GM12878 (cell line): ENCODE measurements around the gene STAT4. TPM values are rescaled to one million over a fixed set of nuclear protein-coding genes. Genes with fewer than 3 reads are reported as not detected.

ENCODE experiments used
- ATAC-seq: fragments of 200-7000 bp; cut with Tn5 transposase; 3 replicates; pipeline ENCODE4 v1.9.1; 2020; ENCODE audit warnings: mild to moderate bottlenecking, moderate library complexity
- BruUV-seq: library from RNA; stranded (reverse); fragments of 400-500 nt; replicated peaks from 2 replicates; lab custom pipeline; 2021; lab: Mats Ljungman, UMichigan
- CTCF ChIA-PET: fragments of 300-600 bp; sonication (Branson Sonifier 250); formaldehyde crosslinking; extraction: SDS; loops from one replicate; lab custom pipeline; 2021; ENCODE audit warnings: inconsistent platforms; lab: Yijun Ruan, JAX
- POLR2A ChIA-PET: fragments of 350-600 bp; formaldehyde crosslinking; extraction: SDS; loops from one replicate; lab custom pipeline; 2021; ENCODE audit warnings: inconsistent platforms; lab: Charles Lee
- RAD21 ChIA-PET: fragments of 300-600 bp; sonication (Branson Sonifier 250); formaldehyde crosslinking; loops from one replicate; lab custom pipeline; 2023; ENCODE audit warnings: antibody characterized with exemption; ENCODE audit not compliant: unreplicated experiment; lab: Charles Lee
- SMC1A ChIA-PET: fragments of 300-600 bp; sonication (Branson Sonifier 250); formaldehyde crosslinking; loops from one replicate; lab custom pipeline; 2023; ENCODE audit not compliant: unreplicated experiment, uncharacterized antibody; lab: Charles Lee
- DNase-seq: peaks from one replicate; pipeline ENCODE4 v3.0.0-alpha.2; 2011; ENCODE audit warnings: low read depth, low spot score
- FAIRE-seq: peaks from 3 replicates; lab custom pipeline; 2011; peaks lifted over from hg19 to GRCh38; lab: Jason Lieb, UNC
- H2AFZ ChIP-seq: 2 replicates; pipeline ENCODE4 v1.6.0; 2011; ENCODE audit warnings: low read depth, low read length, control low read depth; ENCODE audit not compliant: control insufficient read depth
- H3K27ac ChIP-seq: 2 replicates; pipeline ENCODE4 v1.5.1; 2011; ENCODE audit warnings: control low read depth; ENCODE audit not compliant: control insufficient read depth, insufficient read depth
- H3K27me3 ChIP-seq, 2 experiments: replicated peaks in 1 of 2; 2 replicates each; pipeline versions ENCODE4 v1.6.0 to v1.6.1; 2011; ENCODE audit warnings: low read length in 1 of 2; ENCODE audit not compliant: control insufficient read depth in 2 of 2, insufficient read depth in 2 of 2
- H3K36me3 ChIP-seq, 2 experiments: 2 replicates each; pipeline ENCODE4 v1.5.1; 2011; ENCODE audit warnings: low read length in 1 of 2; ENCODE audit not compliant: control insufficient read depth in 2 of 2, insufficient read depth in 2 of 2
- H3K4me1 ChIP-seq: 2 replicates; pipeline ENCODE4 v1.6.1; 2011; ENCODE audit warnings: mild to moderate bottlenecking, low read length, moderate library complexity, mixed read lengths; ENCODE audit not compliant: control insufficient read depth, insufficient read depth
- H3K4me2 ChIP-seq: 2 replicates; pipeline ENCODE4 v1.6.0; 2011; ENCODE audit warnings: control low read depth; ENCODE audit not compliant: control insufficient read depth, insufficient read depth
- H3K4me3 ChIP-seq: fragments of 200-600 bp; sonication (generic); 2 replicates; pipeline ENCODE4 v1.5.1; 2016
- H3K79me2 ChIP-seq: 2 replicates; pipeline ENCODE4 v1.6.0; 2011; ENCODE audit warnings: low read length; ENCODE audit not compliant: control insufficient read depth, insufficient read depth
- H3K9ac ChIP-seq: 2 replicates; pipeline ENCODE4 v1.8.0; 2011; ENCODE audit warnings: low read length, control low read depth, mixed read lengths; ENCODE audit not compliant: control insufficient read depth, insufficient read depth
- H3K9me3 ChIP-seq: replicated peaks from 3 replicates; pipeline ENCODE4 v1.5.1; 2011; ENCODE audit warnings: mild to moderate bottlenecking, low read length; ENCODE audit not compliant: control insufficient read depth, insufficient read depth
- H4K20me1 ChIP-seq: 2 replicates; pipeline ENCODE4 v1.6.0; 2011; ENCODE audit not compliant: control insufficient read depth, insufficient read depth
- BRCA1 ChIP-seq: IDR thresholded peaks from 2 replicates; pipeline ENCODE4 v1.6.1; 2011; ENCODE audit warnings: low read depth, low read length, improper control_type of control experiment
- CBX3 ChIP-seq: fragments of 200-600 bp; sonication (generic); IDR thresholded peaks from 2 replicates; pipeline ENCODE4 v1.6.1; 2016; ENCODE audit warnings: low read depth, borderline replicate concordance
- CREM ChIP-seq: IDR thresholded peaks from 2 replicates; pipeline ENCODE4 v1.6.1; 2014; ENCODE audit warnings: antibody characterized with exemption, low read depth
- EP300 ChIP-seq, 2 experiments: fragments of 150-350 bp in 1 of 2; IDR thresholded peaks; 2 replicates each; pipeline ENCODE4 v1.6.1; 2011 to 2012; ENCODE audit warnings: low read depth in 2 of 2, low read length in 2 of 2, borderline replicate concordance in 1 of 2, improper control_type of control experiment in 1 of 2, inconsistent platforms in 1 of 2; ENCODE audit not compliant: control insufficient read depth in 1 of 2
- EZH2 ChIP-seq: IDR thresholded peaks from 2 replicates; pipeline ENCODE4 v1.6.1; 2012; ENCODE audit warnings: low read depth, mild to moderate bottlenecking, control low read depth, inconsistent platforms, low read length, borderline replicate concordance; ENCODE audit not compliant: control insufficient read depth
- HDAC6 ChIP-seq: fragments of 200-600 bp; sonication (generic); IDR thresholded peaks from one replicate; pipeline ENCODE4 v1.8.0; 2017; ENCODE audit warnings: antibody characterized with exemption; ENCODE audit not compliant: unreplicated experiment
- KAT2A ChIP-seq: conservative IDR thresholded peaks from 2 replicates; pipeline ENCODE4 v1.6.1; 2011; ENCODE audit warnings: low read depth, low read length; ENCODE audit not compliant: control insufficient read depth
- LARP7 ChIP-seq: fragments of 450-650 bp; IDR thresholded peaks from 2 replicates; pipeline ENCODE4 v1.6.1; 2017; ENCODE audit warnings: mild to moderate bottlenecking
- SMC3 ChIP-seq: IDR thresholded peaks from 2 replicates; pipeline ENCODE4 v1.6.1; 2011; ENCODE audit warnings: low read length, improper control_type of control experiment, borderline replicate concordance
- TAF1 ChIP-seq: IDR thresholded peaks from 2 replicates; pipeline ENCODE4 v1.6.1; 2011; ENCODE audit warnings: mild to moderate bottlenecking, low read depth, low read length, borderline replicate concordance
- TCF3 ChIP-seq: IDR thresholded peaks from 2 replicates; pipeline ENCODE4 v1.6.1; 2012; ENCODE audit warnings: low read depth, mild to moderate bottlenecking, low read length, borderline replicate concordance; ENCODE audit not compliant: insufficient read depth
- TCF7 ChIP-seq: IDR thresholded peaks from 2 replicates; pipeline ENCODE4 v1.6.1; 2014; ENCODE audit warnings: antibody characterized with exemption, borderline replicate concordance
- ZNF217 ChIP-seq: fragments of 450-650 bp; IDR thresholded peaks from 2 replicates; pipeline ENCODE4 v1.6.1; 2017; ENCODE audit warnings: antibody characterized with exemption, mild to moderate bottlenecking
- ZNF24 ChIP-seq: fragments of 450-650 bp; IDR thresholded peaks from 2 replicates; pipeline ENCODE4 v1.6.1; 2017; ENCODE audit warnings: antibody characterized with exemption, mild to moderate bottlenecking
- WGBS: methylation state at CpG from one replicate; pipeline ENCODE4 v1.1.6; 2016; ENCODE audit warnings: low lambda C conversion rate; ENCODE audit not compliant: insufficient replicate concordance, insufficient coverage; ENCODE audit errors: missing lambda C conversion rate; 5-methylcytosine and 5-hydroxymethylcytosine counted together
- in situ Hi-C: fragments of 300-500 bp; cut with MboI; formaldehyde crosslinking; loops from 9 replicates; pipeline ENCODE4 v1.14.3; 2018; ENCODE audit warnings: mixed read lengths
- intact Hi-C: fragments of 100-400 bp; cut with micrococcal nuclease; formaldehyde crosslinking; loops from one replicate; pipeline ENCODE4 v1.14.2; 2022; ENCODE audit not compliant: unreplicated experiment
- polyA plus RNA-seq, 11 experiments: library from polyadenylated mRNA; depleted of rRNA in 4 of 11; unstranded in 6 of 11; stranded (reverse) in 5 of 11; fragments of >200 nt; fragmentation: Nextera tagmentation in 4 of 11; fragmentation: Illumina TruSeq in 1 of 11; extraction: Ambion mirVana in 4 of 11; extraction: Trizol in 1 of 11; gene quantifications; 1 replicate in 1 of 11; 2 replicates in 10 of 11; pipeline versions ENCODE4 v1.2.1 to v1.2.3, GENCODE V29; 2011 to 2016; ENCODE audit warnings: inconsistent platforms in 2 of 11, missing spikeins in 2 of 11, low read depth in 1 of 11
- total RNA-seq, 4 experiments: library from RNA; depleted of rRNA in 3 of 4; stranded (reverse); fragments of >200 nt in 3 of 4; fragmentation: Illumina TruSeq in 1 of 4; extraction: Trizol in 1 of 4; gene quantifications; 2 replicates each; pipeline versions ENCODE4 v1.2.1 to v1.2.3, GENCODE V29; 2013 to 2021
- TF ChIP-seq, protein P1 (sequence below): fragments of 450-650 bp; formaldehyde crosslinking; IDR thresholded peaks from 2 replicates; pipeline ENCODE4 v1.4.0; 2020; ENCODE audit warnings: mild to moderate bottlenecking, moderate library complexity
- TF ChIP-seq, protein P2 (sequence below): IDR thresholded peaks from 2 replicates; pipeline ENCODE4 v1.6.1; 2012; ENCODE audit warnings: low read depth, low read length, improper control_type of control experiment

STAT4 gene
- total and polyA plus RNA-seq, 10 of the 15 experiments (the other 5 are each of a cell fraction or from before 2014, with no cell fraction given), result 3.1 to 9.3 (median 7.1) TPM

GRCh38 chr2:191128911-191129304 lies 21.9 kb downstream of the STAT4 start:
- no peaks in the 10 kb centered on the region for H3K79me2 ChIP-seq
- FAIRE-seq (peak; percentile 18), DNase-seq (no peak), ATAC-seq (no peak)
- H3K27ac ChIP-seq, result no peak overlapping the region
- ChIA-PET CTCF (interaction anchor here (1.0 to 3.2 kb wide), 5 partner anchors 21 to 78 kb away, joined by 3 to 11 read pairs (median 5); no protein-coding TSS in a partner anchor), SMC1A (interaction anchor here (0.5 to 2.8 kb wide), 7 partner anchors 12 to 200 kb away, joined by 3 to 14 read pairs (median 4); partner anchors contain the start of gene STAT4), RAD21 (interaction anchor here (0.9 to 1.2 kb wide), 3 partner anchors 15 to 78 kb away, joined by 3 to 5 read pairs (median 4); no protein-coding TSS in a partner anchor), POLR2A (interaction anchor here (0.6 to 0.9 kb wide), 2 partner anchors 14 to 65 kb away, joined by 3 to 4 read pairs; no protein-coding TSS in a partner anchor)
- intact Hi-C loops, result loop anchor here (10.0 kb wide), 1 partner anchor 404 kb away; no protein-coding TSS in a partner anchor
- H3K9ac ChIP-seq, result no peak overlapping the region
- no peak overlapping the region for H3K4me2 ChIP-seq
- in situ Hi-C loops, result no loop called here
- no peak overlapping the region for H3K4me3 ChIP-seq
- H2AFZ ChIP-seq, result no peak overlapping the region
- no peaks in the 10 kb centered on the region for H3K9me3 ChIP-seq
- BruUV-seq, result no TSS peak
- WGBS, result 18% methylated on average over 2 of the region's 2 CpGs
- H3K36me3 ChIP-seq, result no peaks in the 10 kb centered on the region
- no peaks in the 10 kb centered on the region for H4K20me1 ChIP-seq
- no peaks in the 10 kb centered on the region for H3K4me1 ChIP-seq
- no peak for TF ChIP-seq EZH2
- TF ChIP-seq ZNF217, result no peak
- no peak for TF ChIP-seq TCF7
- TF ChIP-seq TAF1, result no peak
- TF ChIP-seq ZNF24, result no peak
- no peak for TF ChIP-seq HDAC6
- no peak for TF ChIP-seq LARP7
- TF ChIP-seq EP300 (IDR thresholded peaks at IDR 0.05; ENCODE audit: borderline replicate concordance in 1 of 2, control insufficient read depth in 1 of 2, low read depth in 2 of 2, low read length in 2 of 2), result no peak
- TF ChIP-seq CREM, result no peak
- TF ChIP-seq TCF3, result no peak
- TF ChIP-seq KAT2A, result no peak
- TF ChIP-seq, protein P1, sequence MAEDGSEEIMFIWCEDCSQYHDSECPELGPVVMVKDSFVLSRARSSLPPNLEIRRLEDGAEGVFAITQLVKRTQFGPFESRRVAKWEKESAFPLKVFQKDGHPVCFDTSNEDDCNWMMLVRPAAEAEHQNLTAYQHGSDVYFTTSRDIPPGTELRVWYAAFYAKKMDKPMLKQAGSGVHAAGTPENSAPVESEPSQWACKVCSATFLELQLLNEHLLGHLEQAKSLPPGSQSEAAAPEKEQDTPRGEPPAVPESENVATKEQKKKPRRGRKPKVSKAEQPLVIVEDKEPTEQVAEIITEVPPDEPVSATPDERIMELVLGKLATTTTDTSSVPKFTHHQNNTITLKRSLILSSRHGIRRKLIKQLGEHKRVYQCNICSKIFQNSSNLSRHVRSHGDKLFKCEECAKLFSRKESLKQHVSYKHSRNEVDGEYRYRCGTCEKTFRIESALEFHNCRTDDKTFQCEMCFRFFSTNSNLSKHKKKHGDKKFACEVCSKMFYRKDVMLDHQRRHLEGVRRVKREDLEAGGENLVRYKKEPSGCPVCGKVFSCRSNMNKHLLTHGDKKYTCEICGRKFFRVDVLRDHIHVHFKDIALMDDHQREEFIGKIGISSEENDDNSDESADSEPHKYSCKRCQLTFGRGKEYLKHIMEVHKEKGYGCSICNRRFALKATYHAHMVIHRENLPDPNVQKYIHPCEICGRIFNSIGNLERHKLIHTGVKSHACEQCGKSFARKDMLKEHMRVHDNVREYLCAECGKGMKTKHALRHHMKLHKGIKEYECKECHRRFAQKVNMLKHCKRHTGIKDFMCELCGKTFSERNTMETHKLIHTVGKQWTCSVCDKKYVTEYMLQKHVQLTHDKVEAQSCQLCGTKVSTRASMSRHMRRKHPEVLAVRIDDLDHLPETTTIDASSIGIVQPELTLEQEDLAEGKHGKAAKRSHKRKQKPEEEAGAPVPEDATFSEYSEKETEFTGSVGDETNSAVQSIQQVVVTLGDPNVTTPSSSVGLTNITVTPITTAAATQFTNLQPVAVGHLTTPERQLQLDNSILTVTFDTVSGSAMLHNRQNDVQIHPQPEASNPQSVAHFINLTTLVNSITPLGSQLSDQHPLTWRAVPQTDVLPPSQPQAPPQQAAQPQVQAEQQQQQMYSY (CRISPR knock-in tag), result no peak
- no peak for TF ChIP-seq CBX3
- TF ChIP-seq, protein P2, sequence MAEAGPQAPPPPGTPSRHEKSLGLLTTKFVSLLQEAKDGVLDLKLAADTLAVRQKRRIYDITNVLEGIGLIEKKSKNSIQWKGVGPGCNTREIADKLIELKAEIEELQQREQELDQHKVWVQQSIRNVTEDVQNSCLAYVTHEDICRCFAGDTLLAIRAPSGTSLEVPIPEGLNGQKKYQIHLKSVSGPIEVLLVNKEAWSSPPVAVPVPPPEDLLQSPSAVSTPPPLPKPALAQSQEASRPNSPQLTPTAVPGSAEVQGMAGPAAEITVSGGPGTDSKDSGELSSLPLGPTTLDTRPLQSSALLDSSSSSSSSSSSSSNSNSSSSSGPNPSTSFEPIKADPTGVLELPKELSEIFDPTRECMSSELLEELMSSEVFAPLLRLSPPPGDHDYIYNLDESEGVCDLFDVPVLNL, result no peak
- TF ChIP-seq SMC3, result no peak
- TF ChIP-seq BRCA1, result no peak
- H3K27me3 ChIP-seq, result no peaks in the 10 kb centered on the region
